NT2/D1 (cell line): ENCODE data around the gene ABHD12.

ENCODE experiments used
- SUZ12 ChIP-seq: IDR thresholded peaks from 2 replicates; pipeline ENCODE4 v1.6.1; 2011; ENCODE audit not compliant: insufficient read length, insufficient read depth; ENCODE audit errors: extremely low read depth
- YY1 ChIP-seq: IDR thresholded peaks from 2 replicates; pipeline ENCODE4 v1.6.1; 2011; ENCODE audit not compliant: insufficient read length, insufficient read depth

- TF ChIP-seq YY1 (no peak), SUZ12 (no peak)
Measured at GRCh38 chr20:25294459-25295385, 95.9 kb downstream of the ABHD12 start.
